GM23338 (cell line): ENCODE data around the gene MYH10. TPM values are rescaled to one million over a fixed set of nuclear protein-coding genes. Genes with fewer than 3 reads are reported as not detected.

Source experiments
- ATAC-seq: fragments of 200-7000 bp; cut with Tn5 transposase; 3 replicates; pipeline ENCODE4 v1.9.1; 2020
- DNase-seq: peaks from one replicate; pipeline ENCODE4 v3.0.0-alpha.2; 2015; ENCODE audit warnings: low spot score
- H2AFZ ChIP-seq: fragments of 200-600 bp; sonication (generic); 2 replicates; pipeline ENCODE4 v1.8.0; 2016; ENCODE audit warnings: antibody characterized with exemption, mild to moderate bottlenecking, moderate library complexity
- H3F3A ChIP-seq: fragments of 200-600 bp; sonication (generic); replicated peaks from 2 replicates; pipeline ENCODE4 v1.8.0; 2017; ENCODE audit warnings: antibody characterized with exemption, mixed run types, low read depth
- H3K27ac ChIP-seq: fragments of 200-600 bp; sonication (generic); 2 replicates; pipeline ENCODE4 v1.6.1; 2016; ENCODE audit warnings: low read depth
- H3K27me3 ChIP-seq: fragments of 200-600 bp; sonication (generic); 2 replicates; pipeline ENCODE4 v1.8.0; 2016; ENCODE audit warnings: mild to moderate bottlenecking, mixed run types, moderate library complexity; ENCODE audit not compliant: insufficient read depth
- H3K36me3 ChIP-seq: fragments of 200-600 bp; sonication (generic); 2 replicates; pipeline ENCODE4 v1.8.0; 2016; ENCODE audit warnings: mild to moderate bottlenecking; ENCODE audit not compliant: insufficient read depth
- H3K4me1 ChIP-seq: fragments of 200-600 bp; sonication (generic); 2 replicates; pipeline ENCODE4 v1.8.0; 2016; ENCODE audit warnings: mild to moderate bottlenecking, moderate library complexity; ENCODE audit not compliant: insufficient read depth
- H3K4me2 ChIP-seq: fragments of 200-600 bp; sonication (generic); 2 replicates; pipeline ENCODE4 v1.7.1; 2017; ENCODE audit warnings: mixed run types
- H3K4me3 ChIP-seq: fragments of 200-600 bp; sonication (generic); 2 replicates; pipeline ENCODE4 v1.6.1; 2016; ENCODE audit warnings: mixed run types
- H3K79me2 ChIP-seq: fragments of 200-600 bp; sonication (generic); replicated peaks from 2 replicates; pipeline ENCODE4 v1.8.0; 2017; ENCODE audit warnings: mild to moderate bottlenecking; ENCODE audit not compliant: insufficient read depth
- H3K9me2 ChIP-seq: fragments of 200-600 bp; sonication (generic); 2 replicates; pipeline ENCODE4 v1.8.0; 2017; ENCODE audit not compliant: insufficient read depth
- H4K20me1 ChIP-seq: fragments of 200-600 bp; sonication (generic); replicated peaks from 2 replicates; pipeline ENCODE4 v1.8.0; 2017; ENCODE audit warnings: mild to moderate bottlenecking; ENCODE audit not compliant: insufficient read depth
- H3K27ac Mint-ChIP-seq: 2 replicates; pipeline ENCODE4 v1.8.0; 2020; ENCODE audit warnings: inconsistent platforms, mild to moderate bottlenecking, moderate library complexity, mixed read lengths
- H3K27me3 Mint-ChIP-seq: 3 replicates; pipeline ENCODE4 v1.8.0; 2022; ENCODE audit warnings: low read depth, mild to moderate bottlenecking, moderate library complexity, mixed read lengths, inconsistent platforms; ENCODE audit not compliant: insufficient read depth, poor library complexity
- H3K36me3 Mint-ChIP-seq: 3 replicates; pipeline ENCODE4 v1.8.0; 2021; ENCODE audit warnings: low read depth, mild to moderate bottlenecking, inconsistent platforms, moderate library complexity, mixed read lengths
- H3K4me1 Mint-ChIP-seq: 3 replicates; pipeline ENCODE4 v1.8.0; 2020; ENCODE audit warnings: mild to moderate bottlenecking, inconsistent platforms, mixed read lengths
- H3K4me3 Mint-ChIP-seq: 3 replicates; pipeline ENCODE4 v1.8.0; 2021; ENCODE audit warnings: moderate library complexity, mild to moderate bottlenecking, inconsistent platforms, mixed read lengths
- H3K9me3 Mint-ChIP-seq: 3 replicates; pipeline ENCODE4 v1.8.0; 2020; ENCODE audit warnings: moderate library complexity, mild to moderate bottlenecking, inconsistent platforms, mixed read lengths
- CREB1 ChIP-seq: fragments of 250-450 bp; sonication (Bioruptor Pico); IDR thresholded peaks from 2 replicates; pipeline ENCODE4 v1.5.0; 2020; ENCODE audit warnings: low read depth, mild to moderate bottlenecking, moderate library complexity
- ETS1 ChIP-seq: IDR thresholded peaks from 2 replicates; pipeline ENCODE4 v1.6.1; 2016; ENCODE audit warnings: antibody characterized with exemption
- EZH2 ChIP-seq: fragments of 200-600 bp; sonication (generic); IDR thresholded peaks from one replicate; pipeline ENCODE4 v1.8.0; 2017; ENCODE audit warnings: antibody characterized with exemption, mild to moderate bottlenecking, low read depth; ENCODE audit not compliant: unreplicated experiment
- EZH2phosphoT487 ChIP-seq: fragments of 200-600 bp; sonication (generic); IDR thresholded peaks from one replicate; pipeline ENCODE4 v1.8.1; 2018; ENCODE audit warnings: antibody characterized with exemption; ENCODE audit not compliant: unreplicated experiment
- JUNB ChIP-seq: IDR thresholded peaks from one replicate; pipeline ENCODE4 v1.6.1; 2016; ENCODE audit warnings: antibody characterized with exemption; ENCODE audit not compliant: unreplicated experiment
- REST ChIP-seq: IDR thresholded peaks from one replicate; pipeline ENCODE4 v1.6.1; 2018; ENCODE audit warnings: antibody characterized with exemption; ENCODE audit not compliant: unreplicated experiment
- ZNF114 ChIP-seq: fragments of 250-450 bp; sonication (Bioruptor Pico); IDR thresholded peaks from 2 replicates; pipeline ENCODE4 v1.5.0; 2020; ENCODE audit warnings: mild to moderate bottlenecking, moderate library complexity
- ZNF462 ChIP-seq: fragments of 250-450 bp; sonication (Bioruptor Pico); IDR thresholded peaks from 2 replicates; pipeline ENCODE4 v1.5.0; 2020; ENCODE audit warnings: mild to moderate bottlenecking, moderate library complexity
- polyA plus RNA-seq: library from polyadenylated mRNA; unstranded; fragments of >200 nt; fragmentation: Nextera tagmentation; extraction: Ambion mirVana; gene quantifications from 2 replicates; pipeline ENCODE4 v1.2.1, GENCODE V29; 2016
- total RNA-seq: library from RNA; depleted of rRNA; stranded (reverse); fragments of >200 nt; shearing (Covaris generic); gene quantifications from 2 replicates; pipeline ENCODE4 v1.2.3, GENCODE V29; 2014

MYH10 gene
- total and polyA plus RNA-seq, 2 experiments from 2014 or later, result 89.5 to 230 TPM

- TF ChIP-seq ZNF462 (CRISPR knock-in tag) (no peak), ETS1 (no peak), EZH2 (no peak)
Measured at GRCh38 chr17:8650119-8650499, 19.6 kb upstream of the MYH10 start (continued).

- H3K36me3 Mint-ChIP-seq, result no peaks in the 10 kb centered on the region
- Histone ChIP-seq H3K9me2 (no peaks in the 10 kb centered on the region), H3F3A (no peaks in the 10 kb centered on the region), H3K4me2 (no peak overlapping the region), H3K36me3 (no peaks in the 10 kb centered on the region), H3K27ac (no peak overlapping the region), H3K4me1 (peaks cover under 1% of the 10 kb centered on the region), H3K4me3 (no peak overlapping the region), H3K27me3 (no peaks in the 10 kb centered on the region), H4K20me1 (no peaks in the 10 kb centered on the region), H3K79me2 (no peaks in the 10 kb centered on the region), H2AFZ (no peak overlapping the region)
- DNase-seq, result no peak
- no peaks in the 10 kb centered on the region for H3K27me3 Mint-ChIP-seq
- no peak for ATAC-seq
- H3K4me1 Mint-ChIP-seq, result peaks cover 2% of the 10 kb centered on the region; the same call in 1 of the 3 replicates
- H3K27ac Mint-ChIP-seq, result no peak overlapping the region
- no peak overlapping the region for H3K4me3 Mint-ChIP-seq
- no peaks in the 10 kb centered on the region for H3K9me3 Mint-ChIP-seq
- TF ChIP-seq REST (no peak), EZH2 (no peak), ZNF114 (CRISPR knock-in tag) (no peak), EZH2phosphoT487 (no peak), CREB1 (CRISPR knock-in tag) (no peak), JUNB (no peak)
Measured at GRCh38 chr17:8649157-8650118, 18.9 kb upstream of the MYH10 start.
